Chondrocyte (in vitro differentiated cells): ENCODE data around the gene SNHG17. TPM values are rescaled to one million over a fixed set of nuclear protein-coding genes. Genes with fewer than 3 reads are reported as not detected.

ENCODE experiments used
- DNase-seq: peaks from one replicate; pipeline ENCODE4 v3.0.0; 2021; ENCODE audit warnings: mixed read lengths, low spot score
- H3K27ac Mint-ChIP-seq: one replicate; pipeline ENCODE4 v1.8.0; 2021; ENCODE audit warnings: mild to moderate bottlenecking, moderate library complexity, mixed read lengths; ENCODE audit not compliant: unreplicated experiment
- H3K27me3 Mint-ChIP-seq: 2 replicates; pipeline ENCODE4 v1.8.0; 2021; ENCODE audit warnings: low read depth, mixed read lengths
- H3K36me3 Mint-ChIP-seq: 2 replicates; pipeline ENCODE4 v1.8.0; 2021; ENCODE audit warnings: low read depth, mixed read lengths
- H3K4me1 Mint-ChIP-seq: 2 replicates; pipeline ENCODE4 v1.8.0; 2021; ENCODE audit warnings: low read depth, mild to moderate bottlenecking, mixed read lengths
- H3K4me3 Mint-ChIP-seq: one replicate; pipeline ENCODE4 v1.8.0; 2021; ENCODE audit warnings: mild to moderate bottlenecking, moderate library complexity, mixed read lengths; ENCODE audit not compliant: unreplicated experiment
- H3K9me3 Mint-ChIP-seq: 2 replicates; pipeline ENCODE4 v1.8.0; 2021; ENCODE audit warnings: low read depth, mixed read lengths
- total RNA-seq: library from RNA; stranded (reverse); gene quantifications from 3 replicates; pipeline ENCODE4 v1.2.1, GENCODE V29; 2021
- TF ChIP-seq, protein P1 (sequence below): fragments of 200-600 bp; sonication (generic); IDR thresholded peaks from 2 replicates; pipeline ENCODE4 v1.5.0; 2021; ENCODE audit warnings: antibody characterized with exemption, mild to moderate bottlenecking, moderate library complexity

Gene SNHG17
- total RNA-seq, 1 donor from 2014 or later = 24.1 TPM

DNA sequence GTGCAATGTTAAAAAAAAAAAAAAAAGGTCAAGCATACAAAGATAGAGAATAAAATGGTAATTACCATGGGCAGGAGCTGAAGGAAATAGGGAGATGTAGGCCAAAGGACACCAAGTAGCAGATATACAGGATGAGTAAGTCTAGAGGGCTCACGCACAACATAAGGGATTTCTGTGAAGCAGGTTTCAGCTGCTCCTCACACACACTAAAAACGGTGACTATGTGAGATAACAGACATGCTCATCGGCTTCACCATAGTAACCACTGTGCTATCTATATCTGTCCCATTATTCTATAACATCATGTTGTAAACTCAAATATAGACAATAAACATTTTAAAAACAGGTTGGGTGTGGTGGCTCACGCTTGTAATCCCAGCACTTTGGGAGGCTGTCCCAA is 11.6 kb downstream of the SNHG17 start:
- no peak for DNase-seq
- H3K27ac Mint-ChIP-seq = no peak overlapping the region
- H3K27me3 Mint-ChIP-seq = no peaks in the 10 kb centered on the region
- no peaks in the 10 kb centered on the region for H3K9me3 Mint-ChIP-seq
- TF ChIP-seq, protein P1, sequence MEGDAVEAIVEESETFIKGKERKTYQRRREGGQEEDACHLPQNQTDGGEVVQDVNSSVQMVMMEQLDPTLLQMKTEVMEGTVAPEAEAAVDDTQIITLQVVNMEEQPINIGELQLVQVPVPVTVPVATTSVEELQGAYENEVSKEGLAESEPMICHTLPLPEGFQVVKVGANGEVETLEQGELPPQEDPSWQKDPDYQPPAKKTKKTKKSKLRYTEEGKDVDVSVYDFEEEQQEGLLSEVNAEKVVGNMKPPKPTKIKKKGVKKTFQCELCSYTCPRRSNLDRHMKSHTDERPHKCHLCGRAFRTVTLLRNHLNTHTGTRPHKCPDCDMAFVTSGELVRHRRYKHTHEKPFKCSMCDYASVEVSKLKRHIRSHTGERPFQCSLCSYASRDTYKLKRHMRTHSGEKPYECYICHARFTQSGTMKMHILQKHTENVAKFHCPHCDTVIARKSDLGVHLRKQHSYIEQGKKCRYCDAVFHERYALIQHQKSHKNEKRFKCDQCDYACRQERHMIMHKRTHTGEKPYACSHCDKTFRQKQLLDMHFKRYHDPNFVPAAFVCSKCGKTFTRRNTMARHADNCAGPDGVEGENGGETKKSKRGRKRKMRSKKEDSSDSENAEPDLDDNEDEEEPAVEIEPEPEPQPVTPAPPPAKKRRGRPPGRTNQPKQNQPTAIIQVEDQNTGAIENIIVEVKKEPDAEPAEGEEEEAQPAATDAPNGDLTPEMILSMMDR = no peak
- peaks cover 24% of the 10 kb centered on the region for H3K4me1 Mint-ChIP-seq
- no peak overlapping the region for H3K4me3 Mint-ChIP-seq
- H3K36me3 Mint-ChIP-seq = peaks cover 61% of the 10 kb centered on the region

DNA sequence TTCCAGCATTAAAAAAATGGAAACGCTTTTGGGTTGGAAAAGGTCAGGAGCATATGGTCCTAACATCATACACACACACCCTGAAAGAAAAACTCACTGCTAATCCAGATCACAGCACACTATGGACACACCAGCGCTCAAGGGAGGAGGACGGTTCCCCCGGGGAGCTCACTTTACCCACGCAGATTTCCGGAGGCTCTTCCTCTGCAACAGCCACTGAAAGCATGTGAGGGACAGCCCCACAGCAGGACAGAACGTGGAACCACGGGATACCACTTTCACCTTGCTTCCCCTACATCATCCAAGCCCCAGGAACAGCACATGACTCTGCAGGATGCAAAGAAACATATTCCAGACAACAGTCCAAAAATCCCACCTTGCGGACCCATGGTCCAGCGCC is 13.2 kb downstream of the SNHG17 start:
- H3K4me3 Mint-ChIP-seq = no peak overlapping the region
- peaks cover 11% of the 10 kb centered on the region for H3K4me1 Mint-ChIP-seq
- H3K27ac Mint-ChIP-seq = no peak overlapping the region
- DNase-seq = no peak
- no peaks in the 10 kb centered on the region for H3K27me3 Mint-ChIP-seq
- H3K36me3 Mint-ChIP-seq = peaks cover 53% of the 10 kb centered on the region
- TF ChIP-seq, protein P1 = no peak
- H3K9me3 Mint-ChIP-seq = no peaks in the 10 kb centered on the region

DNA sequence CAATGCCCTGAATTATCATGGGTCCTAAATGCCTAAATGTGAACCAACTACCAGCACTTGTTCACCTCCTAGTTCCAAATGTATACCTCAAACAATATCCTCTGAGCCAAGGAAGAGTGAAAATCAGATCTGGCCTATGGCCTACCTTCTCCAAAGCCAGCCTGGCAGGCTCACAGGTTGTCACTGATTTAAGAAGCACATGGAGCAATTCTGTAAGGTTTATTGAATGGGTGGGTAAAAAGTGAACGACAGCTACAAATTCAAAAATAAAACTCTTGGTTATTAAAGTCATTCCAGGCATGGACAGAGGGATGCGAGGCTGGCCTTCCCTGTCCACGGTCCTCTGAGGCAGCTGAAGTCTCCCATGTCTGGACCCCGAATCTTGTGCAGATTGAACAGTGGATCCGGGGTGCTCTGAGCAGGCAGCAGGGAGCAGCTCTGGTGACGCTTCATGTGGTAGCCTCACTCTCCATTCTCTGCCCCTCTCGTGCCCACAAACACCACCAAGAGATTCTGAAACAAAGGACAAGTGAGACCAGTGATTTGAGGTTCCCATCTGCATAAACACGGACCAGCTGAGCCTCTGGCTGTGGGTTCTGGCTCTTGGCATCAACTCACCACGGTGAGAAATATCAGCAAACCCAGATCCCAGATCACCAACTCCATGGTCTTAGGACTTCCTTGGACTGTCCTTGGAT is 14.6 kb downstream of the SNHG17 start:
- H3K27me3 Mint-ChIP-seq = no peaks in the 10 kb centered on the region
- no peaks in the 10 kb centered on the region for H3K4me1 Mint-ChIP-seq
- H3K36me3 Mint-ChIP-seq = peaks cover 50% of the 10 kb centered on the region
- no peak overlapping the region for H3K4me3 Mint-ChIP-seq
- TF ChIP-seq, protein P1 = no peak
- peaks cover 2% of the 10 kb centered on the region for H3K9me3 Mint-ChIP-seq
- no peak for DNase-seq
- H3K27ac Mint-ChIP-seq = no peak overlapping the region

DNA sequence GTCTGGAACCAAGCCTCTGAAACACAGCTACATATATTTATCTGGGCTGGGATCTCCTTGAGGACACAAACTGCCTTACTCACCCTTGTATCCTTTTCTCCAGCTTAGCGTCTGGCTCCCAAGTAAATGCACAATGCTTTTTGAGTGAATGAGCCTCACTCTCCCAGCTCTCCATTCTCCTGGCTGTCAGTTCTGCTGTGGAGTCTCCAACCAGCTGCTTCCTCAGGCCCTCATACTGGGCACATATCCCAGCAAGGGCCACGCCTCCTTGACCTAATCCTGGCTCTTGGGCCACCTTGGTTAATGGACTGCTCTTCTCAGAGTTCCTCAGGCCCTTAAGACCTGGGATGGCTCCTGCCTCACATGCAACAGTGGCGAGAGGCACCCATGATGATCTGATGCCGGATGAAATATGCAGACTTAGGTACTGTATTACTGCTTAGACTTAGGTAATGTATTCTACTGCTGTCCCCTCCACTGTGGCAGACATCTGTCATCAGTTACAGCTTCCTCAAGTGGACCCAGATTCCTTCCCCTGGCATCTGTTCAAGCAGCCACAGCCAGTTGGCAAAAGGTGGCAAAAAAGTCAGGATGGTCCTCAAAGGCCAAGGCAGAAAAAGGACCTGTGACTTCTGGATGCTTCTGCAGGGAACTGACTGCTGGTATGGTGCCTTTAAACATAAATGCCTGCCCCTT is 16.5 kb downstream of the SNHG17 start:
- Mint-ChIP-seq H3K9me3 (peaks cover 2% of the 10 kb centered on the region), H3K27me3 (no peaks in the 10 kb centered on the region), H3K4me1 (no peaks in the 10 kb centered on the region), H3K27ac (no peak overlapping the region), H3K4me3 (no peak overlapping the region), H3K36me3 (peaks cover 49% of the 10 kb centered on the region)
- DNase-seq = no peak
- TF ChIP-seq, protein P1 = no peak

DNA sequence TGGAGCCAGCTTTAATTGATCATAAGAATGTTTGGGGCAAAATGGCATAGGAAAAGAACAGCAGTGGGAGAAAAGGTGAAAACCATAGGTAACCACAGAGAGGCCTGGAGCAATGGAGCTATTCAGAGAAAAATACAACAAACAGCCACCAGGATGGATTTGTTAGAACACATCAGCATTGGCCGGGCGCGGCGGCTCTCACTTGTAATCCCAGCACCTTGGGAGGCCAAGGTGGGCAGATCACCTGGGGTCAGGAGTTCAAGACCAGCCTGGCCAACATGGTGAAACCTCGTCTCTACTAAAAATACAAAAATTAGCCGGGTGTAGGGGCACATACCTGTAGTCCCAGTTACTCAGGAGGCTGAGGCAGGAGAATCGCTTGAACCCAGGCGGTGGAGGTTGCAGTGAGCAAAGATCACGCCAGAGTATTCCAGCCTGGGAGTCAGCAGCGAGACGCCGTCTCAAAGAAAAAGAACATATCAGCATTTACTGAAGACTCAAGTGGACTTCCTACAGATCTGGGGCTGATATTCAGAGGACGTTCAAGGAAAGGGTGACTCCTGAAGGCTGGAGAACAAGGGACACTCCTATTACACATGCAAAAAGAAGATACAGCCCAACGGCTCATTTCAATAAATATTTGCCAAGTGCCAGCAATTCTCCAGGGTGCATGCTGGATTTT is 20.2 kb downstream of the SNHG17 start:
- Mint-ChIP-seq H3K36me3 (peaks cover 32% of the 10 kb centered on the region), H3K4me1 (no peaks in the 10 kb centered on the region), H3K9me3 (peaks cover 2% of the 10 kb centered on the region), H3K27ac (no peak overlapping the region), H3K4me3 (no peak overlapping the region), H3K27me3 (no peaks in the 10 kb centered on the region)
- TF ChIP-seq, protein P1 = no peak
- DNase-seq = no peak
